PC-3 (cell line): ENCODE data around the gene DBNDD1. TPM values are rescaled to one million over a fixed set of nuclear protein-coding genes. Genes with fewer than 3 reads are reported as not detected.

Source experiments
- ATAC-seq: fragments of 200-7000 bp; cut with Tn5 transposase; 2 replicates; pipeline ENCODE4 v1.9.1; 2020; ENCODE audit warnings: mild to moderate bottlenecking, moderate library complexity
- BruUV-seq: library from RNA; stranded (reverse); fragments of 400-500 nt; replicated peaks from 2 replicates; lab custom pipeline; 2021; lab: Mats Ljungman, UMichigan
- CTCF ChIA-PET: fragments of 300-600 bp; sonication (Branson Sonifier 250); formaldehyde crosslinking; loops from one replicate; lab custom pipeline; 2022; ENCODE audit warnings: antibody characterized with exemption; lab: Charles Lee
- POLR2A ChIA-PET: fragments of 300-600 bp; sonication (Branson Sonifier 250); formaldehyde crosslinking; loops from one replicate; lab custom pipeline; 2022; ENCODE audit warnings: antibody characterized with exemption; ENCODE audit not compliant: unreplicated experiment; lab: Charles Lee
- DNase-seq: peaks from one replicate; pipeline ENCODE4 v3.0.0-alpha.2; 2015
- H2AFZ ChIP-seq: fragments of 300-600 bp; sonication (generic); 2 replicates; pipeline ENCODE4 v1.6.0; 2016; ENCODE audit warnings: antibody characterized with exemption, low read length
- H3F3A ChIP-seq: fragments of 300-600 bp; sonication (generic); one replicate; pipeline ENCODE4 v1.6.0; 2017; ENCODE audit warnings: antibody characterized with exemption, low read length, control low read depth, mild to moderate bottlenecking; ENCODE audit not compliant: unreplicated experiment
- H3K27ac ChIP-seq: fragments of 300-600 bp; sonication (generic); 2 replicates; pipeline ENCODE4 v1.5.1; 2016; ENCODE audit warnings: mild to moderate bottlenecking, low read length
- H3K27me3 ChIP-seq: fragments of 300-600 bp; sonication (generic); 2 replicates; pipeline ENCODE4 v1.6.1; 2016; ENCODE audit warnings: low read length, mixed read lengths
- H3K36me3 ChIP-seq: fragments of 300-600 bp; sonication (generic); 2 replicates; pipeline ENCODE4 v1.6.1; 2016; ENCODE audit warnings: low read depth, mixed run types, low read length, mixed read lengths
- H3K4me1 ChIP-seq: fragments of 300-600 bp; sonication (generic); 2 replicates; pipeline ENCODE4 v1.5.1; 2016; ENCODE audit warnings: low read length; ENCODE audit not compliant: insufficient read depth
- H3K4me2 ChIP-seq: fragments of 300-600 bp; sonication (generic); 2 replicates; pipeline ENCODE4 v1.6.0; 2016; ENCODE audit warnings: low read length
- H3K4me3 ChIP-seq: fragments of 300-600 bp; sonication (generic); 2 replicates; pipeline ENCODE4 v1.5.1; 2016; ENCODE audit warnings: mild to moderate bottlenecking, low read length, mixed read lengths
- H3K79me2 ChIP-seq: fragments of 300-600 bp; sonication (generic); 2 replicates; pipeline ENCODE4 v1.6.1; 2017; ENCODE audit warnings: low read length, mixed read lengths
- H3K9ac ChIP-seq: fragments of 300-600 bp; sonication (generic); 2 replicates; pipeline ENCODE4 v1.6.0; 2016; ENCODE audit warnings: mild to moderate bottlenecking, low read length
- H3K9me2 ChIP-seq: fragments of 300-600 bp; sonication (generic); replicated peaks from 2 replicates; pipeline ENCODE4 v1.6.1; 2016; ENCODE audit warnings: mixed run types, low read length, mixed read lengths
- H3K9me3 ChIP-seq: fragments of 300-600 bp; sonication (generic); 2 replicates; pipeline ENCODE4 v1.6.1; 2016; ENCODE audit warnings: low read length, mixed read lengths
- H4K20me1 ChIP-seq: fragments of 300-600 bp; sonication (generic); 2 replicates; pipeline ENCODE4 v1.6.1; 2016; ENCODE audit warnings: low read length, mixed read lengths
- CTCF ChIP-seq: fragments of 300-600 bp; sonication (generic); conservative IDR thresholded peaks from 2 replicates; pipeline ENCODE4 v1.5.1; 2017; ENCODE audit warnings: antibody characterized with exemption, low read depth, mild to moderate bottlenecking, low read length
- EZH2 ChIP-seq: fragments of 300-600 bp; sonication (generic); IDR thresholded peaks from one replicate; pipeline ENCODE4 v1.6.1; 2017; ENCODE audit warnings: antibody characterized with exemption, mild to moderate bottlenecking, low read length; ENCODE audit not compliant: unreplicated experiment
- EZH2phosphoT487 ChIP-seq: fragments of 300-600 bp; sonication (generic); IDR thresholded peaks from 2 replicates; pipeline ENCODE4 v1.6.1; 2018; ENCODE audit warnings: mild to moderate bottlenecking, antibody characterized with exemption, low read length, borderline replicate concordance
- intact Hi-C: fragments of 100-400 bp; cut with micrococcal nuclease; formaldehyde crosslinking; loops from 2 replicates; pipeline ENCODE4 v1.9.0; 2023
- total RNA-seq: library from RNA; depleted of rRNA; stranded (reverse); fragments of >200 nt; gene quantifications from 2 replicates; pipeline ENCODE4 v1.2.3, GENCODE V29; 2014

DBNDD1 gene
- total RNA-seq, 1 experiment from 2014 or later: 21.1 TPM

- no peak for DNase-seq
- ATAC-seq: no peak
- Histone ChIP-seq H3K79me2 (peaks cover 2% of the 10 kb centered on the region), H3K4me3 (no peak overlapping the region), H4K20me1 (no peaks in the 10 kb centered on the region), H3K9me2 (no peaks in the 10 kb centered on the region), H3K9me3 (no peaks in the 10 kb centered on the region), H3K27me3 (no peaks in the 10 kb centered on the region), H3K27ac (no peak overlapping the region), H3K36me3 (no peaks in the 10 kb centered on the region), H3K9ac (no peak overlapping the region), H3K4me2 (no peak overlapping the region), H2AFZ (no peak overlapping the region), H3K4me1 (peaks cover 20% of the 10 kb centered on the region), H3F3A (no peaks in the 10 kb centered on the region)
- BruUV-seq: no TSS peak
- TF ChIP-seq EZH2phosphoT487 (no peak), CTCF (no peak), EZH2 (no peak)
- ChIA-PET POLR2A (no interaction called here), CTCF (no interaction called here)
- intact Hi-C loops: no loop called here
Measured at GRCh38 chr16:90016339-90016950, 2.8 kb downstream of the DBNDD1 start.

- TF ChIP-seq EZH2 (no peak), EZH2phosphoT487 (no peak), CTCF (no peak)
- ChIA-PET POLR2A (no interaction called here), CTCF (no interaction called here)
- H3K9me3 ChIP-seq: no peaks in the 10 kb centered on the region
- intact Hi-C loops: no loop called here
- no peak for ATAC-seq
- no peaks in the 10 kb centered on the region for H4K20me1 ChIP-seq
- H3K4me2 ChIP-seq: no peak overlapping the region
- no peak overlapping the region for H3K4me3 ChIP-seq
- no peak overlapping the region for H2AFZ ChIP-seq
- H3K27ac ChIP-seq: no peak overlapping the region
- no TSS peak for BruUV-seq
- H3K9me2 ChIP-seq: no peaks in the 10 kb centered on the region
- H3K79me2 ChIP-seq: no peaks in the 10 kb centered on the region
- H3K36me3 ChIP-seq: no peaks in the 10 kb centered on the region
- H3K9ac ChIP-seq: no peak overlapping the region
- H3K27me3 ChIP-seq: no peaks in the 10 kb centered on the region
- peaks cover 14% of the 10 kb centered on the region for H3K4me1 ChIP-seq
- H3F3A ChIP-seq: no peaks in the 10 kb centered on the region
- DNase-seq: no peak
Measured at GRCh38 chr16:90015586-90016338, 3.5 kb downstream of the DBNDD1 start.
